ENCODE results near the gene SLC9A7. TPM values are rescaled to one million over a fixed set of nuclear protein-coding genes. Genes with fewer than 3 reads are reported as not detected.

Gene SLC9A7
- total RNA-seq, 1 donor from 2014 or later, result 10.7 TPM

DNA sequence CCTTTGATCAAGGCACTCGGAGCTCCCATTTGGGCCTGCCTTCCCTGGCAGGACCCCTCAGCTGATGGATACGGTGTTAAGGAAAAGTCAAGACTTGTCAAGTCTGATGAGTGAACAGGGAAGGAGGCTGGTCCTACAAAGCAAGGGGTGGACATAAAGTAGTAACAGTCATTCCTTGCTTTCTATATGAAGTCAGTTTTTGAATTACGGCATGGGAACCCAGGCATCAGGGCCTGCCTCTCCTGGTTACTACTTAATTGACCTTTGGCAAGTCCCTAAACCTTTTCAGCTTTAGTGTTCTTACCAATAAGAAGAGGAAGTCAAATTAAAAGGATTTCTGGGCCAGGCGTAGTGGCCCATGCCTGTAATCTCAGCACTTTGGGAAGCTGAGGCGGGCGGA lies 178.3 kb downstream of the SLC9A7 start:
- no peak for DNase-seq (ENCODE audit: low read depth)
- TF ChIP-seq CTCF (conservative IDR thresholded peaks at IDR 0.05; ENCODE audit: low read depth, low read length), result no peak
- H3K4me3 ChIP-seq (ENCODE audit: low read depth, low read length), result no peak overlapping the region

DNA sequence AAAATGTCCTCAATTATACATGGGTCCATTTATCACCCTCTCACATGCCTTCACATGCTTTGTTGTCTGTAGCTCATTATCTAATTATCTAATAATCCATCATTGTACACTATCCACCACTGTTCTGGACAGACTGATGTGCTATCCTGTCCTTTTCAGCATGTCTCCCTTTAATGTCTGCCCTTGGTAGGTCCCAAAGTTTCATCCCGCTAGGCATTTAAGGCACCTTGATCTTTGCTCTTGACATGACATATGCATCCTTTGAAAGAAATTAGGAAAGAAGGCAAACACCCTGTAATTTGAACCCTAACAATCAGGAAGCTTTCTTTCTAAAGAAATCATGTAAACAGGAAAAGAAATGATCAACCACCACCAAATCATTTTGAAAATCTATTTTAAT lies 179.7 kb downstream of the SLC9A7 start:
- no peak for DNase-seq (ENCODE audit: low read depth)
- H3K4me3 ChIP-seq (ENCODE audit: low read depth, low read length), result no peak overlapping the region
- no peak for TF ChIP-seq CTCF (conservative IDR thresholded peaks at IDR 0.05; ENCODE audit: low read depth, low read length)

DNA sequence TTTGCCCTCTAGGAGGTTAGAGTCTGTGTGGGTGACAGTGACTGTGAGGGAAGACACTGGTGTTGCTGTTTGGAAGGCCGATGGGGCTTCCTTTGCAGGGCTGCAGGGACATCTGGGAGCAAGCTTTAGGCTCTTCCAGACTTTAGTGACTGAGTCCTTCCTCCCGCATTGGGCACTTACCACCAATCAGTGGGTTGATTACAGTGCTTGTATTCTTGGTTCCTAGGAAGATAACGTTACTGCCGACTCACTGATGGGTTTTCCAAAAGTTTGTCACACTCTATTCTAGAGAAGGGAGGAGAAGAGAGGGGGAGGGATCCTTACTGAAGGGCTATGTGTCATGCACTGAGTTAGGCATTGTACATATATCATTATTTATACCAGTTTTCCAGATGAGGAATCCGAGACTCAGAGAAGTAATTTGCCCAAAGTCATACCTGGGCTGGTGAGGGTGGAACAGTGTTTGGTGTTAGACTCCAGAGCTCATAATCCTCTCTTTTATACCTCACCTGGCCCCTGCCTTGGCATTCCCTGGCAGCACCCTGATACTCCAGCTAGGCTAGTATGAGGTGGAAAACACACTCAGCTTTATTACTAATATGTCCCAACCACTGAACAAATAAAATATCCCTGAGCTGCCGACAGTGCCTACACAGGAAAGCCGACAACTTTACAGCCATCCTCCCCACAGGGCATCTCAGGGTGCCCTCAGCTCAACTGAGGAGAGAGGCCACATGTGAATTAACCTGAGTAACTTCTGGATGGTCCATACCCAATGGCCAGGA lies 181.5 kb downstream of the SLC9A7 start:
- no peak for DNase-seq (ENCODE audit: low read depth)
- H3K4me3 ChIP-seq (ENCODE audit: low read depth, low read length), result no peak overlapping the region
- no peak for TF ChIP-seq CTCF (conservative IDR thresholded peaks at IDR 0.05; ENCODE audit: low read depth, low read length)

DNA sequence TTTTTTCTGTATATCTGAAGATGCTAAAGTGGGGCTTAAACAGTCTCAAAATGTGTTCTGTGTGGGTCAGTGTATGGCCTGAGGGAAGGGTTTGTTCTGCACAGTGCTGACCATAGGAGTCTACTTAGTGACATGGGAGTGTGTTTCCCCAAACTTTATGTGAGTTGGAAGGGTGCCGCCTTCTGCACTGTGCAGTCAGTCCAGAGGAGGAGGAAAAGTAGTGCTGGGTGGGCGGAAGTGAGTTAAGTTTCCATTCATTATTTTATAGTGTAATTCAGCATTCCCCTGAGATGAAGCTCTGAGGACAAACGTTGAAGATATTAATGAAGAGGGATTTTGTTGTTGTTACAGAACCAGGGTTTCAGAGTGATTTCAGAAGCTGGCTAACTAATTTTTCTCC lies 182.5 kb downstream of the SLC9A7 start:
- DNase-seq (ENCODE audit: low read depth), result no peak
- H3K4me3 ChIP-seq (ENCODE audit: low read depth, low read length), result peak overlapping the region; percentile 57
- no peak for TF ChIP-seq CTCF (conservative IDR thresholded peaks at IDR 0.05; ENCODE audit: low read depth, low read length)

DNA sequence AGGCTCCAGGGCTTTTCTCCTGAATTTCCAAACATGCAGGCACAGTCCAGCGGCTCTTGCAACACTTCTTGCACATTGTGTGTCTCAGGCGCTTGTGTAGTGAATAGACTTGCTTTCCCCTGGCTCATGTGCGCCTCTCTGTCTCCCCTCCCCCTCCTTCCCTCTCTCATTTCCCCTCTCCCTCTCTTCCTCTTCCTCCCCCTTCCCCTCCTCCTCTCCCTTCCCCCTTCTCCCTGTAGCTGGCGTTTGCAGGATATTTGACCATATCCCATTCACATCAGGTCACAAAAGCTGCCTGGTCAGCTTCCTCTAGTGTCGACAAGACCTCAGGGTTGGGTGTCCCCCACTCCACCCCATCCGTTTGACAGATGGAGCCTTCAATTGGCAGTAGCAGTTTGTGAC lies 182.9 kb downstream of the SLC9A7 start:
- H3K4me3 ChIP-seq (ENCODE audit: low read depth, low read length), result peak overlapping the region; percentile 57
- no peak for TF ChIP-seq CTCF (conservative IDR thresholded peaks at IDR 0.05; ENCODE audit: low read depth, low read length)
- no peak for DNase-seq (ENCODE audit: low read depth)

- peak overlapping the region; percentile 57 for H3K4me3 ChIP-seq (ENCODE audit: low read depth, low read length)
- DNase-seq (ENCODE audit: low read depth), result no peak
- no peak for TF ChIP-seq CTCF (conservative IDR thresholded peaks at IDR 0.05; ENCODE audit: low read depth, low read length)
These were observed 183.3 kb downstream of the SLC9A7 start for GRCh38 chrX:46575586-46575985.

DNA sequence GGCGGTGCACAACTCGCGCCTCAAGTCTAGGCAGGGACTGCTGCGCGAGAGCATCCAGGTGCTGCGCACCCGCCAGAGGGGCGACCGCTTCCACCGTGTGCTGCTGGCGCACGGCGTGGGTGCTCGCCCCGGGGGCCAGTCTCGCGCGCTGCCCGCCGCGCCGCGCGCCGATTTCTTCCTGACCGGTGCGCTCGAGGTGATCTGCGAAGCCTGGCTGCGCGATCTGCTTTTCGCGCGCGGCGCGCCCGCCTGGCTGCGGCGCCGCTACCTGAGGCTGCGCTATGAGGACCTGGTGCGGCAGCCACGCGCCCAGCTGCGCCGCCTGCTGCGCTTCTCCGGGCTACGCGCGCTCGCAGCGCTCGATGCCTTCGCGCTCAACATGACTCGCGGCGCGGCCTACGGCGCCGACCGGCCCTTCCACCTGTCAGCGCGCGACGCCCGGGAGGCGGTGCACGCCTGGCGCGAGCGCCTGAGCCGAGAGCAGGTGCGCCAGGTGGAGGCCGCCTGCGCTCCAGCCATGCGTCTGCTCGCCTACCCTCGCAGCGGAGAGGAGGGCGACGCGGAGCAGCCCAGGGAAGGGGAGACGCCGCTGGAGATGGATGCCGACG lies 184.0 kb downstream of the SLC9A7 start:
- H3K4me3 ChIP-seq (ENCODE audit: low read depth, low read length), result peak overlapping the region; percentile 57
- no peak for TF ChIP-seq CTCF (conservative IDR thresholded peaks at IDR 0.05; ENCODE audit: low read depth, low read length)
- no peak for DNase-seq (ENCODE audit: low read depth)

Data from epithelial cell of proximal tubule (primary cell).